Measurements from ENCODE around the gene PRPF18. TPM values are rescaled to one million over a fixed set of nuclear protein-coding genes. Genes with fewer than 3 reads are reported as not detected.

The PRPF18 gene
- total and polyA plus RNA-seq, 2 donors (not counting 1 experiment from before 2014, with no cell fraction given), result 12.2 to 28.9 TPM

- Histone ChIP-seq H2AFZ (ENCODE audit: insufficient read depth, low read depth, low read length, poor library complexity, severe bottlenecking) (no peak overlapping the region), H3K27me3 (replicated peaks in 1 of 4; ENCODE audit: control extremely low read depth in 1 of 4, control insufficient read depth in 3 of 4, insufficient read depth in 4 of 4, low read length in 3 of 4) (no peaks in the 10 kb centered on the region), H3K9me3 (ENCODE audit: control extremely low read depth in 1 of 3, control insufficient read depth in 2 of 3, insufficient read depth in 1 of 3, low read length in 2 of 3) (peaks cover 7 to 14% (median 8%) of the 10 kb centered on the region in 3 donors), H3K36me3 (replicated peaks in 1 of 2; ENCODE audit: control extremely low read depth in 1 of 2, control insufficient read depth in 1 of 2, extremely low read depth in 1 of 2, insufficient read depth in 2 of 2, low read length in 1 of 2) (peaks cover 4 to 33% of the 10 kb centered on the region in 2 experiments), H3K79me2 (ENCODE audit: control insufficient read depth, insufficient read depth, low read length) (no peaks in the 10 kb centered on the region), H3K27ac (ENCODE audit: low read length in 2 of 2) (no peak overlapping the region), H3K4me1 (ENCODE audit: control insufficient read depth in 2 of 2, insufficient read depth in 2 of 2, low read length in 2 of 2) (no peaks in the 10 kb centered on the region), H3K4me3 (ENCODE audit: control extremely low read depth in 1 of 5, extremely low read depth in 1 of 5, insufficient read depth in 1 of 5, low read depth in 2 of 5, low read length in 4 of 5) (no peak overlapping the region), H3K9ac (ENCODE audit: low read length) (no peak overlapping the region), H3K4me2 (replicated peaks; ENCODE audit: low read depth, low read length, poor library complexity, severe bottlenecking) (no peak overlapping the region), H4K20me1 (ENCODE audit: control insufficient read depth, insufficient read depth, low read length, poor library complexity, severe bottlenecking) (no peaks in the 10 kb centered on the region)
- no peaks in the 10 kb centered on the region for H3K27me3 Mint-ChIP-seq
- WGBS (ENCODE audit: insufficient coverage), result 100% methylated on average over 2 of the region's 2 CpGs
- DNase-seq, result no peak
- intact Hi-C loops (cut with micrococcal nuclease), result no loop called here
- ChIA-PET CTCF (no interaction called here), POLR2A (interaction anchor here (0.6 kb wide), 1 partner anchor 34 kb away, joined by 4 read pairs; no protein-coding TSS in a partner anchor)
- ATAC-seq (ENCODE audit: low read depth), result no peak
- H3K9me3 Mint-ChIP-seq (ENCODE audit: insufficient read depth), result peaks cover 11% of the 10 kb centered on the region
- no peaks in the 10 kb centered on the region for H3K4me1 Mint-ChIP-seq
- no peak overlapping the region for H3K4me3 Mint-ChIP-seq
- no peak for TF ChIP-seq CTCF (IDR thresholded peaks at IDR 0.05)
- no peak for TF ChIP-seq EZH2 (IDR thresholded peaks at IDR 0.05; ENCODE audit: borderline replicate concordance, insufficient read depth, low read depth, low read length, poor library complexity, severe bottlenecking)
- no peak overlapping the region for H3K27ac Mint-ChIP-seq
Measured at GRCh38 chr10:13642293-13642692, 55.5 kb downstream of the PRPF18 start.

- no peak overlapping the region for H3K4me2 ChIP-seq (replicated peaks; ENCODE audit: low read depth, low read length, poor library complexity, severe bottlenecking)
- DNase-seq, result no peak
- ChIA-PET CTCF (no interaction called here), POLR2A (no interaction called here)
- H3K36me3 ChIP-seq (replicated peaks in 1 of 2; ENCODE audit: control extremely low read depth in 1 of 2, control insufficient read depth in 1 of 2, extremely low read depth in 1 of 2, insufficient read depth in 2 of 2, low read length in 1 of 2), result peaks cover 4 to 33% of the 10 kb centered on the region in 2 experiments
- H3K4me3 ChIP-seq (ENCODE audit: control extremely low read depth in 1 of 5, extremely low read depth in 1 of 5, insufficient read depth in 1 of 5, low read depth in 2 of 5, low read length in 4 of 5), result no peak overlapping the region
- 78% methylated on average over 5 of the region's 7 CpGs for WGBS (ENCODE audit: insufficient coverage)
- H2AFZ ChIP-seq (ENCODE audit: insufficient read depth, low read depth, low read length, poor library complexity, severe bottlenecking), result no peak overlapping the region
- H4K20me1 ChIP-seq (ENCODE audit: control insufficient read depth, insufficient read depth, low read length, poor library complexity, severe bottlenecking), result no peaks in the 10 kb centered on the region
- no peak overlapping the region for H3K4me3 Mint-ChIP-seq
- no peaks in the 10 kb centered on the region for H3K27me3 Mint-ChIP-seq
- H3K4me1 ChIP-seq (ENCODE audit: control insufficient read depth in 2 of 2, insufficient read depth in 2 of 2, low read length in 2 of 2), result no peaks in the 10 kb centered on the region
- intact Hi-C loops (cut with micrococcal nuclease), result no loop called here
- TF ChIP-seq CTCF (IDR thresholded peaks at IDR 0.05) (no peak), EZH2 (IDR thresholded peaks at IDR 0.05; ENCODE audit: borderline replicate concordance, insufficient read depth, low read depth, low read length, poor library complexity, severe bottlenecking) (no peak)
- H3K9me3 ChIP-seq (ENCODE audit: control extremely low read depth in 1 of 3, control insufficient read depth in 2 of 3, insufficient read depth in 1 of 3, low read length in 2 of 3), result peaks cover 7 to 14% (median 8%) of the 10 kb centered on the region in 3 donors
- H3K9ac ChIP-seq (ENCODE audit: low read length), result no peak overlapping the region
- no peak overlapping the region for H3K27ac Mint-ChIP-seq
- no peaks in the 10 kb centered on the region for H3K4me1 Mint-ChIP-seq
- peaks cover 11% of the 10 kb centered on the region for H3K9me3 Mint-ChIP-seq (ENCODE audit: insufficient read depth)
- H3K79me2 ChIP-seq (ENCODE audit: control insufficient read depth, insufficient read depth, low read length), result no peaks in the 10 kb centered on the region
- no peak overlapping the region for H3K27ac ChIP-seq (ENCODE audit: low read length in 2 of 2)
- no peaks in the 10 kb centered on the region for H3K27me3 ChIP-seq (replicated peaks in 1 of 4; ENCODE audit: control extremely low read depth in 1 of 4, control insufficient read depth in 3 of 4, insufficient read depth in 4 of 4, low read length in 3 of 4)
- no peak for ATAC-seq (ENCODE audit: low read depth)
Measured at GRCh38 chr10:13643016-13643415, 56.3 kb downstream of the PRPF18 start.
